Mesendoderm (in vitro differentiated cells): Measurements from ENCODE around the gene RPS19BP1.

Experiments used
- DNase-seq: peaks from one replicate; pipeline ENCODE4 v3.0.0; 2013
- H2AK5ac ChIP-seq: 2 replicates; pipeline ENCODE4 v1.6.1; 2013; ENCODE audit warnings: low read length, inconsistent platforms
- H2BK120ac ChIP-seq: 2 replicates; pipeline ENCODE4 v1.6.1; 2013; ENCODE audit warnings: low read depth, mild to moderate bottlenecking, low read length, moderate library complexity, mixed read lengths
- H2BK15ac ChIP-seq: replicated peaks from 2 replicates; pipeline ENCODE4 v1.6.1; 2013; ENCODE audit warnings: low read depth, mild to moderate bottlenecking, moderate library complexity
- H2BK5ac ChIP-seq: 2 replicates; pipeline ENCODE4 v1.6.1; 2013; ENCODE audit warnings: low read length, inconsistent platforms
- H3K18ac ChIP-seq: 2 replicates; pipeline ENCODE4 v1.6.1; 2013; ENCODE audit warnings: mild to moderate bottlenecking, low read length, mixed read lengths
- H3K23ac ChIP-seq: one replicate; pipeline ENCODE4 v1.6.1; 2013; ENCODE audit warnings: low read length
- H3K27ac ChIP-seq: 2 replicates; pipeline ENCODE4 v1.5.1; 2013; ENCODE audit warnings: low read depth, mild to moderate bottlenecking, inconsistent platforms, low read length, moderate library complexity
- H3K27me3 ChIP-seq: 2 replicates; pipeline ENCODE4 v1.6.1; 2013; ENCODE audit warnings: low read length, control low read depth, mild to moderate bottlenecking, inconsistent platforms; ENCODE audit not compliant: insufficient read depth, poor library complexity
- H3K36me3 ChIP-seq: 2 replicates; pipeline ENCODE4 v1.6.1; 2013; ENCODE audit warnings: low read length, inconsistent platforms; ENCODE audit not compliant: control insufficient read depth, insufficient read depth
- H3K4ac ChIP-seq: one replicate; pipeline ENCODE4 v1.6.1; 2013; ENCODE audit warnings: low read depth, mild to moderate bottlenecking, low read length, moderate library complexity
- H3K4me1 ChIP-seq: 2 replicates; pipeline ENCODE4 v1.6.1; 2013; ENCODE audit warnings: low read depth, low read length, inconsistent platforms; ENCODE audit not compliant: control insufficient read depth
- H3K4me2 ChIP-seq: 2 replicates; pipeline ENCODE4 v1.6.1; 2013; ENCODE audit warnings: low read length
- H3K4me3 ChIP-seq: 2 replicates; pipeline ENCODE4 v1.5.1; 2013; ENCODE audit warnings: mild to moderate bottlenecking, low read length
- H3K56ac ChIP-seq: one replicate; pipeline ENCODE4 v1.6.1; 2013; ENCODE audit warnings: low read length
- H3K79me1 ChIP-seq: 2 replicates; pipeline ENCODE4 v1.6.1; 2013; ENCODE audit warnings: low read length, inconsistent platforms
- H3K79me2 ChIP-seq: 2 replicates; pipeline ENCODE4 v1.6.1; 2013; ENCODE audit warnings: mild to moderate bottlenecking, low read length; ENCODE audit not compliant: control insufficient read depth, insufficient read depth
- H3K9ac ChIP-seq: 2 replicates; pipeline ENCODE4 v1.6.1; 2013; ENCODE audit warnings: low read length, inconsistent platforms
- H4K5ac ChIP-seq: one replicate; pipeline ENCODE4 v1.6.1; 2013; ENCODE audit warnings: low read length
- H4K8ac ChIP-seq: one replicate; pipeline ENCODE4 v1.6.1; 2013; ENCODE audit warnings: low read depth, mild to moderate bottlenecking, control low read depth, low read length, moderate library complexity
- WGBS: extraction: QIAGEN DNeasy Blood & Tissue Kit; methylation state at CpG from one replicate; pipeline ENCODE4 v1.1.7; 2013; ENCODE audit warnings: low lambda C conversion rate, missing lambda C conversion rate; ENCODE audit not compliant: insufficient coverage; ENCODE audit errors: extremely low coverage; 5-methylcytosine and 5-hydroxymethylcytosine counted together

RPS19BP1 gene

GRCh38 chr22:39546889-39547586 lies 14.5 kb upstream of the RPS19BP1 start:
- no peak for DNase-seq
- H3K27me3 ChIP-seq = no peaks in the 10 kb centered on the region
- no CpG with 5 or more reads among the region's 5 CpGs for WGBS

DNA sequence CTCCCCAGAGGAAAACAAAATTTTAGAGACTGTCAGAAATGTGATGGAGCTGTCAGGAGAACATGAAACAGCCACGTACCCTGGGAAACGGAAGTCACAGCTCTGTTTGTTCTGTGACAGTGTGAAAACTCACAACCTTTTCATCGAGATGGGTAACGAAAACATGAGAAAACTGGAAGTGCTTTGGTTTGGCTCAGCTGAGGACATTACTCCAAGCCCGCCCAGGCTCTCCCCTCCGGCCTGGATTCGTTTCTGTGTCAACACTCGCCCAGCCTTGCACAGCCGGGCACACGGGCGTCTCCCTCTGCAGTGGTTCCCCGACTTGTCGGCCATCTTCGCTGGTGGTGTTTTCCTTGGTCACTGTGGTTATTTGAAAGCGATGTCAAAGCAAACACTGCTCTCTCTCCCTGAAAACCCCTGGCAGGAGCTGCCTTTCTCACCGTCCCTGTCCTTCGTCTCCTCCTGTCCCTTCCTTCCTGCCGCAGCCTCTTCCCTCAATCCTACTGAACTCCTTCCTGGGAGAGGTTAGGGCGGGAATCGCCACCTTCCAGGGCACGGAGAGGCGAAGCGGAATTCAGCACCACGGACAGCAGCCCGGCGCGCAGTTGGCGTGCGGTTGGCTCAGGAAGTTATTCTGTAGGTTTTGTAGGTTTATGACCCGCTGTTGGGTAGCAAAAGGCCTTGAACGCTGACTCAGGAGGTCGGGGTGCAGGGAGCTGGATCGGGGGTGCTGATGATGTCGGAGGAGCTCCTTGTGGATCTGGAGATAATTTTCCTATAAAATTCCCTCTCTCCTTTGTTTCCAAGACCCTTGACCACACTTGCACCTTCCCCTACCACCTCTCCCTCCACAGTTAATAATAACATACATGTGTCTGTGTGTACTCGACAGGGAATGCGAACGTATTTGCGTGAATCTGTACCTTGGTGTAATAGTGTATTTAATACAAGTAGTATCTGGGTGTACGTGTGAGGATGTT lies 13.1 kb upstream of the RPS19BP1 start:
- no peaks in the 10 kb centered on the region for H3K79me1 ChIP-seq
- peak; percentile 77 for DNase-seq
- H3K79me2 ChIP-seq = no peaks in the 10 kb centered on the region
- H4K5ac ChIP-seq = no peak overlapping the region
- H3K4me3 ChIP-seq = no peak overlapping the region
- H2BK120ac ChIP-seq = no peak overlapping the region
- no peak overlapping the region for H3K9ac ChIP-seq
- H3K36me3 ChIP-seq = no peaks in the 10 kb centered on the region
- H3K18ac ChIP-seq = no peak overlapping the region
- H3K56ac ChIP-seq = no peak overlapping the region
- no peak overlapping the region for H2BK15ac ChIP-seq
- H3K4ac ChIP-seq = no peak overlapping the region
- H2BK5ac ChIP-seq = no peak overlapping the region
- no peak overlapping the region for H3K23ac ChIP-seq
- no peak overlapping the region for H2AK5ac ChIP-seq
- no CpG with 5 or more reads among the region's 39 CpGs for WGBS
- no peaks in the 10 kb centered on the region for H3K4me1 ChIP-seq
- no peak overlapping the region for H4K8ac ChIP-seq
- H3K27ac ChIP-seq = no peak overlapping the region
- no peaks in the 10 kb centered on the region for H3K27me3 ChIP-seq
- no peak overlapping the region for H3K4me2 ChIP-seq

More at GRCh38 chr22:39546889-39547586, 14.5 kb upstream of the RPS19BP1 start:
- Histone ChIP-seq H3K36me3 (no peaks in the 10 kb centered on the region), H3K79me1 (no peaks in the 10 kb centered on the region), H3K23ac (no peak overlapping the region), H3K4me2 (no peak overlapping the region), H2AK5ac (no peak overlapping the region), H3K9ac (no peak overlapping the region), H3K18ac (no peak overlapping the region), H3K4me1 (no peaks in the 10 kb centered on the region), H3K4me3 (no peak overlapping the region), H4K5ac (no peak overlapping the region), H2BK15ac (no peak overlapping the region), H2BK5ac (no peak overlapping the region), H3K56ac (no peak overlapping the region), H3K79me2 (no peaks in the 10 kb centered on the region), H2BK120ac (no peak overlapping the region), H3K27ac (no peak overlapping the region), H4K8ac (no peak overlapping the region), H3K4ac (no peak overlapping the region)

GRCh38 chr22:39543095-39543494 lies 10.5 kb upstream of the RPS19BP1 start:
- no peaks in the 10 kb centered on the region for H3K27me3 ChIP-seq
- no peak overlapping the region for H2BK15ac ChIP-seq
- H3K4me1 ChIP-seq = no peaks in the 10 kb centered on the region
- no peaks in the 10 kb centered on the region for H3K36me3 ChIP-seq
- H3K18ac ChIP-seq = no peak overlapping the region
- no peak overlapping the region for H3K23ac ChIP-seq
- WGBS = no CpG with 5 or more reads among the region's 11 CpGs
- H3K79me2 ChIP-seq = no peaks in the 10 kb centered on the region
- H3K4ac ChIP-seq = no peak overlapping the region
- no peak overlapping the region for H2AK5ac ChIP-seq
- no peak overlapping the region for H3K4me3 ChIP-seq
- no peak overlapping the region for H4K8ac ChIP-seq
- no peak overlapping the region for H2BK5ac ChIP-seq
- H4K5ac ChIP-seq = no peak overlapping the region
- no peak overlapping the region for H3K27ac ChIP-seq
- H2BK120ac ChIP-seq = no peak overlapping the region
- DNase-seq = no peak
- no peak overlapping the region for H3K4me2 ChIP-seq
- H3K56ac ChIP-seq = no peak overlapping the region
- H3K79me1 ChIP-seq = no peaks in the 10 kb centered on the region
- no peak overlapping the region for H3K9ac ChIP-seq

- Histone ChIP-seq H2BK15ac (no peak overlapping the region), H3K79me1 (no peaks in the 10 kb centered on the region), H3K36me3 (no peaks in the 10 kb centered on the region), H4K8ac (no peak overlapping the region), H2BK5ac (no peak overlapping the region), H3K56ac (no peak overlapping the region), H3K23ac (no peak overlapping the region), H3K4me3 (no peak overlapping the region), H3K9ac (no peak overlapping the region), H3K18ac (no peak overlapping the region), H2BK120ac (no peak overlapping the region), H4K5ac (no peak overlapping the region), H3K79me2 (no peaks in the 10 kb centered on the region), H3K4ac (no peak overlapping the region), H2AK5ac (no peak overlapping the region), H3K27ac (no peak overlapping the region), H3K4me2 (no peak overlapping the region), H3K27me3 (no peaks in the 10 kb centered on the region), H3K4me1 (peaks cover 8% of the 10 kb centered on the region)
- no peak for DNase-seq
- WGBS = no CpG with 5 or more reads among the region's 2 CpGs
Observed at GRCh38 chr22:39537975-39538374, 5.4 kb upstream of the RPS19BP1 start.

DNA sequence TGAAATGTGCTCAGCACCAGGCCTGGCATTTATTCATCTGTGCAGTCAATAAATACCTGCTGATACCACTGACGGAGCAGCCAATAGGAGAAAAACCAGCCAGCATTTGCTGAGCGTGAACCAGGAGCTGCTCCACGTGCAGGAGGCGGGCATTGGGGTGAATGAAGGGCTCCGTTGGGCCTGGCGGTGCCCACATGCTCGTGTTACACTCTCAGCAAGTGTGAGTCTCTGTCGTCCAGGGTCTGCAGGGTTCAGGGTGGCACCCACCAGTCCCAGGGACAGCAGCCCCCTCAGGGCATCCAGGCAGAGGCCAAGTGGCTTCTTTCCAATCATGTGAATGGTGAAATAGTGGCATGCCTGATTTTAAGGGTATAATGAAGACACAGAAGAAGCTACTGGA lies 4.2 kb upstream of the RPS19BP1 start:
- no CpG with 5 or more reads among the region's 8 CpGs for WGBS
- Histone ChIP-seq H3K23ac (no peak overlapping the region), H3K4me3 (no peak overlapping the region), H3K27ac (no peak overlapping the region), H3K79me1 (peaks cover 5% of the 10 kb centered on the region), H4K8ac (no peak overlapping the region), H2BK120ac (no peak overlapping the region), H3K27me3 (no peaks in the 10 kb centered on the region), H2AK5ac (no peak overlapping the region), H3K18ac (no peak overlapping the region), H3K56ac (no peak overlapping the region), H2BK15ac (no peak overlapping the region), H3K79me2 (peaks cover 7% of the 10 kb centered on the region), H3K4me1 (peaks cover 8% of the 10 kb centered on the region), H3K4ac (no peak overlapping the region), H2BK5ac (no peak overlapping the region), H3K4me2 (no peak overlapping the region), H4K5ac (no peak overlapping the region), H3K36me3 (no peaks in the 10 kb centered on the region), H3K9ac (no peak overlapping the region)
- no peak for DNase-seq
